GM12878 (cell line): Measurements from ENCODE around the gene COL9A2. TPM values are rescaled to one million over a fixed set of nuclear protein-coding genes. Genes with fewer than 3 reads are reported as not detected.

ENCODE experiments used
- ASH2L ChIP-seq: fragments of 300-600, 200-600 bp; sonication (generic); IDR thresholded peaks from 2 replicates; pipeline ENCODE4 v1.6.1; 2017; ENCODE audit warnings: low read depth, mild to moderate bottlenecking, borderline replicate concordance
- BHLHE40 ChIP-seq, 2 experiments: fragments of 450-650 bp in 1 of 2; IDR thresholded peaks; 2 replicates each; pipeline ENCODE4 v1.6.1; 2011 to 2017; ENCODE audit warnings: low read depth in 2 of 2, borderline replicate concordance in 1 of 2, improper control_type of control experiment in 1 of 2, low read length in 1 of 2, mild to moderate bottlenecking in 1 of 2
- CREM ChIP-seq: IDR thresholded peaks from 2 replicates; pipeline ENCODE4 v1.6.1; 2014; ENCODE audit warnings: antibody characterized with exemption, low read depth
- DPF2 ChIP-seq: fragments of 450-650 bp; IDR thresholded peaks from 2 replicates; pipeline ENCODE4 v1.6.1; 2017; ENCODE audit warnings: mild to moderate bottlenecking
- EP300 ChIP-seq, 2 experiments: fragments of 150-350 bp in 1 of 2; IDR thresholded peaks; 2 replicates each; pipeline ENCODE4 v1.6.1; 2011 to 2012; ENCODE audit warnings: low read depth in 2 of 2, low read length in 2 of 2, borderline replicate concordance in 1 of 2, improper control_type of control experiment in 1 of 2, inconsistent platforms in 1 of 2; ENCODE audit not compliant: control insufficient read depth in 1 of 2
- ESRRA ChIP-seq: IDR thresholded peaks from 2 replicates; pipeline ENCODE4 v1.6.1; 2012; ENCODE audit warnings: mild to moderate bottlenecking, low read length, improper control_type of control experiment
- IKZF1 ChIP-seq: fragments of 450-650 bp; conservative IDR thresholded peaks from 2 replicates; pipeline ENCODE4 v1.6.1; 2017; ENCODE audit warnings: antibody characterized with exemption, mild to moderate bottlenecking
- LARP7 ChIP-seq: fragments of 450-650 bp; IDR thresholded peaks from 2 replicates; pipeline ENCODE4 v1.6.1; 2017; ENCODE audit warnings: mild to moderate bottlenecking
- MAX ChIP-seq: IDR thresholded peaks from 2 replicates; pipeline ENCODE4 v1.6.1; 2012; ENCODE audit warnings: low read depth, low read length, improper control_type of control experiment
- MEF2B ChIP-seq: fragments of 450-650 bp; IDR thresholded peaks from 2 replicates; pipeline ENCODE4 v1.6.1; 2018; ENCODE audit warnings: mild to moderate bottlenecking, moderate library complexity; ENCODE audit not compliant: partially characterized antibody, poor library complexity, severe bottlenecking
- MLLT1 ChIP-seq: fragments of 450-650 bp; IDR thresholded peaks from 2 replicates; pipeline ENCODE4 v1.6.1; 2016; ENCODE audit warnings: mild to moderate bottlenecking
- PBX3 ChIP-seq: IDR thresholded peaks from 2 replicates; pipeline ENCODE4 v1.6.1; 2011; ENCODE audit warnings: mild to moderate bottlenecking, low read depth, low read length, moderate library complexity; ENCODE audit not compliant: insufficient replicate concordance
- POU2F2 ChIP-seq: IDR thresholded peaks from 3 replicates; pipeline ENCODE4 v1.6.1; 2011; ENCODE audit warnings: low read depth, mild to moderate bottlenecking, low read length, borderline replicate concordance
- SKIL ChIP-seq: fragments of 450-650 bp; IDR thresholded peaks from 2 replicates; pipeline ENCODE4 v1.6.1; 2017; ENCODE audit warnings: mild to moderate bottlenecking, low read depth, inconsistent platforms; ENCODE audit not compliant: poor library complexity, severe bottlenecking
- SP1 ChIP-seq: IDR thresholded peaks from one replicate; pipeline ENCODE4 v1.6.1; 2011; ENCODE audit warnings: low read depth, low read length
- SRF ChIP-seq, 2 experiments: IDR thresholded peaks; 2 replicates each; pipeline ENCODE4 v1.6.1; 2011; ENCODE audit warnings: low read depth in 2 of 2, low read length in 2 of 2, mild to moderate bottlenecking in 1 of 2, moderate library complexity in 1 of 2
- STAT1 ChIP-seq: fragments of 450-650 bp; conservative IDR thresholded peaks from 2 replicates; pipeline ENCODE4 v1.6.1; 2014; ENCODE audit warnings: antibody characterized with exemption, mild to moderate bottlenecking
- TCF3 ChIP-seq: IDR thresholded peaks from 2 replicates; pipeline ENCODE4 v1.6.1; 2012; ENCODE audit warnings: low read depth, mild to moderate bottlenecking, low read length, borderline replicate concordance; ENCODE audit not compliant: insufficient read depth
- YY1 ChIP-seq: IDR thresholded peaks from 2 replicates; pipeline ENCODE4 v1.6.1; 2011; ENCODE audit warnings: low read depth, mild to moderate bottlenecking, low read length
- ZBED1 ChIP-seq: IDR thresholded peaks from 2 replicates; pipeline ENCODE4 v1.6.1; 2016; ENCODE audit warnings: borderline replicate concordance
- ZNF24 ChIP-seq: fragments of 450-650 bp; IDR thresholded peaks from 2 replicates; pipeline ENCODE4 v1.6.1; 2017; ENCODE audit warnings: antibody characterized with exemption, mild to moderate bottlenecking
- ZZZ3 ChIP-seq: IDR thresholded peaks from 2 replicates; pipeline ENCODE4 v1.6.1; 2011; ENCODE audit warnings: low read depth; ENCODE audit not compliant: control insufficient read depth, insufficient read length
- polyA plus RNA-seq, 11 experiments: library from polyadenylated mRNA; depleted of rRNA in 4 of 11; unstranded in 6 of 11; stranded (reverse) in 5 of 11; fragments of >200 nt; fragmentation: Nextera tagmentation in 4 of 11; fragmentation: Illumina TruSeq in 1 of 11; extraction: Ambion mirVana in 4 of 11; extraction: Trizol in 1 of 11; gene quantifications; 1 replicate in 1 of 11; 2 replicates in 10 of 11; pipeline versions ENCODE4 v1.2.1 to v1.2.3, GENCODE V29; 2011 to 2016; ENCODE audit warnings: inconsistent platforms in 2 of 11, missing spikeins in 2 of 11, low read depth in 1 of 11
- total RNA-seq, 4 experiments: library from RNA; depleted of rRNA in 3 of 4; stranded (reverse); fragments of >200 nt in 3 of 4; fragmentation: Illumina TruSeq in 1 of 4; extraction: Trizol in 1 of 4; gene quantifications; 2 replicates each; pipeline versions ENCODE4 v1.2.1 to v1.2.3, GENCODE V29; 2013 to 2021

COL9A2 gene
- total and polyA plus RNA-seq, 10 of the 15 experiments (the other 5 are each of a cell fraction or from before 2014, with no cell fraction given): 3.1 to 63.3 (median 22.4) TPM

- TF ChIP-seq YY1 (peak; percentile 84), MLLT1 (peak; percentile 75), SRF (IDR thresholded peaks at IDR 0.05; ENCODE audit: low read depth in 2 of 2, low read length in 2 of 2) (0 out of 4 replicates have a peak, but pooled peaks of 1 of the 2 experiments have one; percentile 45), MEF2B (peak; percentile 83), ZBED1 (0 out of 2 replicates have a peak, but pooled peaks have one; percentile 72), PBX3 (peak; percentile 31), DPF2 (peak; percentile 60; the same call in 1 of the 2 replicates), ESRRA (no peak), ASH2L (no peak), CREM (peak; percentile 66), SKIL (peak; percentile 70), MAX (peak; percentile 53; the same call in 1 of the 2 replicates), SP1 (no peak), BHLHE40 (IDR thresholded peaks at IDR 0.05; ENCODE audit: borderline replicate concordance in 1 of 2, low read depth in 2 of 2, low read length in 1 of 2) (peak; percentile 46 to 60; a peak in 2 of 4 replicates), ZNF24 (peak; percentile 50; the same call in 1 of the 2 replicates), EP300 (IDR thresholded peaks at IDR 0.05; ENCODE audit: borderline replicate concordance in 1 of 2, control insufficient read depth in 1 of 2, low read depth in 2 of 2, low read length in 2 of 2) (peak in 1 of 2 experiments; percentile 24; a peak in 1 of 4 replicates), IKZF1 (peak; percentile 98), POU2F2 (peak; percentile 52; the same call in 1 of the 3 replicates), STAT1 (no peak), TCF3 (no peak), LARP7 (no peak), ZZZ3 (no peak)
Observed at GRCh38 chr1:40315239-40315794, 1.8 kb downstream of the COL9A2 start (continued).
